Caco-2 (cell line): ENCODE measurements around the gene PACS1. TPM values are rescaled to one million over a fixed set of nuclear protein-coding genes. Genes with fewer than 3 reads are reported as not detected.

Experiments used
- BruUV-seq: library from RNA; stranded (reverse); fragments of 400-500 nt; replicated peaks from 2 replicates; lab custom pipeline; 2021; lab: Mats Ljungman, UMichigan
- CTCF ChIA-PET: fragments of 300-600 bp; sonication (Branson Sonifier 250); formaldehyde crosslinking; loops from one replicate; lab custom pipeline; 2022; ENCODE audit warnings: antibody characterized with exemption; lab: Charles Lee
- POLR2A ChIA-PET: fragments of 300-600 bp; sonication (Branson Sonifier 250); formaldehyde crosslinking; loops from one replicate; lab custom pipeline; 2022; ENCODE audit warnings: antibody characterized with exemption; lab: Charles Lee
- DNase-seq, 2 experiments: peaks; one replicate each; pipeline versions ENCODE4 v3.0.0 to v3.0.0-alpha.2; 2020 to 2022
- H3K27me3 ChIP-seq: replicated peaks from 2 replicates; pipeline ENCODE4 v1.6.0; 2011; ENCODE audit warnings: low read length; ENCODE audit not compliant: control insufficient read depth, insufficient read depth
- H3K36me3 ChIP-seq: 2 replicates; pipeline ENCODE4 v1.5.1; 2011; ENCODE audit warnings: low read length; ENCODE audit not compliant: control insufficient read depth, insufficient read depth
- H3K4me1 ChIP-seq: fragments of 250-450 bp; sonication (Bioruptor Pico); 2 replicates; pipeline ENCODE4 v1.5.1; 2020; ENCODE audit warnings: mild to moderate bottlenecking
- H3K4me3 ChIP-seq: 2 replicates; pipeline ENCODE4 v1.5.1; 2011; ENCODE audit warnings: low read depth, mild to moderate bottlenecking, control low read depth, low read length
- H3K9me3 ChIP-seq: fragments of 250-450 bp; sonication (Bioruptor Pico); 2 replicates; pipeline ENCODE4 v1.5.1; 2020; ENCODE audit warnings: mild to moderate bottlenecking, moderate library complexity
- H3K27ac Mint-ChIP-seq: one replicate; pipeline ENCODE4 v1.8.0; 2022; ENCODE audit warnings: mixed read lengths; ENCODE audit not compliant: unreplicated experiment
- H3K27me3 Mint-ChIP-seq: one replicate; pipeline ENCODE4 v1.8.0; 2022; ENCODE audit warnings: mixed read lengths; ENCODE audit not compliant: insufficient read depth, unreplicated experiment
- H3K36me3 Mint-ChIP-seq: one replicate; pipeline ENCODE4 v1.8.0; 2022; ENCODE audit warnings: mild to moderate bottlenecking, mixed read lengths; ENCODE audit not compliant: insufficient read depth, unreplicated experiment
- H3K4me1 Mint-ChIP-seq: one replicate; pipeline ENCODE4 v1.8.0; 2022; ENCODE audit warnings: low read depth, mixed read lengths; ENCODE audit not compliant: unreplicated experiment
- H3K4me3 Mint-ChIP-seq: one replicate; pipeline ENCODE4 v1.8.0; 2022; ENCODE audit warnings: mild to moderate bottlenecking, moderate library complexity, mixed read lengths; ENCODE audit not compliant: unreplicated experiment
- H3K9me3 Mint-ChIP-seq: one replicate; pipeline ENCODE4 v1.8.0; 2022; ENCODE audit warnings: mixed read lengths; ENCODE audit not compliant: unreplicated experiment
- CTCF ChIP-seq, 2 experiments: fragments of 200-600 bp in 1 of 2; IDR thresholded peaks; 1 replicate in 1 of 2; 2 replicates in 1 of 2; pipeline versions ENCODE4 v1.5.1 to v1.8.0; 2011 to 2022; ENCODE audit warnings: antibody characterized with exemption in 1 of 2, control low read depth in 1 of 2, inconsistent platforms in 1 of 2, low read depth in 1 of 2, low read length in 1 of 2, mild to moderate bottlenecking in 1 of 2, moderate library complexity in 1 of 2; ENCODE audit not compliant: insufficient read depth in 1 of 2, severe bottlenecking in 1 of 2, unreplicated experiment in 1 of 2
- intact Hi-C: fragments of 100-400 bp; cut with micrococcal nuclease; formaldehyde crosslinking; loops from one replicate; pipeline ENCODE4 v1.10.0; 2022; ENCODE audit not compliant: unreplicated experiment
- total RNA-seq: library from RNA; stranded (reverse); gene quantifications from 2 replicates; pipeline ENCODE4 v1.2.3, GENCODE V29; 2022

Gene PACS1
- total RNA-seq, 1 experiment from 2014 or later, result 82.2 TPM

GRCh38 chr11:66160709-66161108, 90.6 kb downstream of the PACS1 start:
- H3K4me3 Mint-ChIP-seq, result no peak overlapping the region
- H3K9me3 ChIP-seq, result no peaks in the 10 kb centered on the region
- DNase-seq, result no peak
- H3K4me3 ChIP-seq, result no peak overlapping the region
- TF ChIP-seq CTCF (IDR thresholded peaks at IDR 0.05; ENCODE audit: insufficient read depth in 1 of 2, low read depth in 1 of 2, low read length in 1 of 2, severe bottlenecking in 1 of 2, unreplicated experiment in 1 of 2), result no peak
- H3K9me3 Mint-ChIP-seq, result no peaks in the 10 kb centered on the region
- H3K4me1 ChIP-seq, result peaks cover 44% of the 10 kb centered on the region
- peaks cover 27% of the 10 kb centered on the region for H3K4me1 Mint-ChIP-seq
- H3K36me3 ChIP-seq, result no peaks in the 10 kb centered on the region
- no peaks in the 10 kb centered on the region for H3K27me3 Mint-ChIP-seq
- no TSS peak for BruUV-seq
- CTCF ChIA-PET, result interaction anchor here (0.5 kb wide), 1 partner anchor 24 kb away, joined by 4 read pairs; no protein-coding TSS in a partner anchor
- peaks cover 31% of the 10 kb centered on the region for H3K36me3 Mint-ChIP-seq
- no peaks in the 10 kb centered on the region for H3K27me3 ChIP-seq
- peak overlapping the region; percentile 91 for H3K27ac Mint-ChIP-seq
- intact Hi-C loops, result no loop called here
- POLR2A ChIA-PET, result no interaction called here

- no peaks in the 10 kb centered on the region for H3K9me3 Mint-ChIP-seq
- ChIA-PET CTCF (no interaction called here), POLR2A (no interaction called here)
These were observed 98.2 kb downstream of the PACS1 start for GRCh38 chr11:66168289-66168688.

GRCh38 chr11:66172146-66172545, 102.1 kb downstream of the PACS1 start:
- Mint-ChIP-seq H3K36me3 (peaks cover 20% of the 10 kb centered on the region), H3K4me1 (peaks cover 26% of the 10 kb centered on the region), H3K27ac (no peak overlapping the region), H3K27me3 (no peaks in the 10 kb centered on the region), H3K9me3 (no peaks in the 10 kb centered on the region), H3K4me3 (no peak overlapping the region)
- peaks cover 8% of the 10 kb centered on the region; the same call in 1 of the 2 replicates for H3K4me1 ChIP-seq
- intact Hi-C loops, result no loop called here
- no peaks in the 10 kb centered on the region; the same call in 1 of the 2 replicates for H3K9me3 ChIP-seq
- no TSS peak for BruUV-seq
- CTCF ChIA-PET, result no interaction called here
- no peak for DNase-seq
- TF ChIP-seq CTCF (IDR thresholded peaks at IDR 0.05; ENCODE audit: insufficient read depth in 1 of 2, low read depth in 1 of 2, low read length in 1 of 2, severe bottlenecking in 1 of 2, unreplicated experiment in 1 of 2), result no peak
- POLR2A ChIA-PET, result no interaction called here
- H3K36me3 ChIP-seq, result no peaks in the 10 kb centered on the region
- H3K27me3 ChIP-seq, result no peaks in the 10 kb centered on the region
- no peak overlapping the region for H3K4me3 ChIP-seq

More at GRCh38 chr11:66168289-66168688, 98.2 kb downstream of the PACS1 start:
- intact Hi-C loops, result no loop called here
- no peaks in the 10 kb centered on the region for H3K36me3 ChIP-seq
- DNase-seq, result no peak
- BruUV-seq, result no TSS peak
- H3K4me1 Mint-ChIP-seq, result peaks cover 30% of the 10 kb centered on the region
- no peak for TF ChIP-seq CTCF (IDR thresholded peaks at IDR 0.05; ENCODE audit: insufficient read depth in 1 of 2, low read depth in 1 of 2, low read length in 1 of 2, severe bottlenecking in 1 of 2, unreplicated experiment in 1 of 2)
- no peaks in the 10 kb centered on the region for H3K27me3 ChIP-seq
- no peaks in the 10 kb centered on the region; the same call in 1 of the 2 replicates for H3K9me3 ChIP-seq
- H3K36me3 Mint-ChIP-seq, result peaks cover 16% of the 10 kb centered on the region
- no peak overlapping the region for H3K4me3 ChIP-seq
- no peaks in the 10 kb centered on the region for H3K27me3 Mint-ChIP-seq
- H3K4me3 Mint-ChIP-seq, result no peak overlapping the region
- peaks cover 13% of the 10 kb centered on the region; the same call in 1 of the 2 replicates for H3K4me1 ChIP-seq
- H3K27ac Mint-ChIP-seq, result no peak overlapping the region
